ENCODE data around the gene MZB1. TPM values are rescaled to one million over a fixed set of nuclear protein-coding genes. Genes with fewer than 3 reads are reported as not detected.
"Not testable (repeated sequence)": the region's sequence is repeated elsewhere in the genome, so short reads cannot be mapped to it uniquely, and the experiment has no call there.

The MZB1 gene
- total and polyA plus RNA-seq, 2 of the 8 experiments (the other 6 are each of a cell fraction or from before 2014, with no cell fraction given), result 0.39 to 0.47 TPM

DNA sequence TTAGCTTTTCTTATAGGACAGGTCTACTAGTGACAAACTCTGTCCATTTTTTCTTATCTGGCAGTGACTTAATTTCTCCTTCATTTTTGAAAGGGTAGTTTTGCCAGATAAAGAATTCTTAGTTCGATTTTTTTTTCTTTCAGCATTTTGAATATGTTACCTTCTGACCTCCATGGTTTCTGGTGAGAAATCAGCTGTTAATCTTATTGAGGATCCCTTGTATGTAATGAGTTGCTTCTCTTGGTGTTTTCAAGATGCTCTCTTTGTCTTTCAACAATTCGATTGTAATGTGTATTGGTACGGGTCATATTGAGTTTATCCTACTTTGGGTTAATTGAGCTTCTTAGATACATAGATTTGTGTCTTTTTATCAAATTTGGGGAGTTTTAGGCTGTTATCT lies 35.5 kb downstream of the MZB1 start (continued):
- TF ChIP-seq RNF2 (IDR thresholded peaks at IDR 0.05; ENCODE audit: borderline replicate concordance, low read depth, low read length, missing control alignments, poor library complexity, severe bottlenecking) (no peak), POLR2AphosphoS5 (IDR thresholded peaks at IDR 0.05; ENCODE audit: low read depth, low read length) (no peak), POU5F1 (IDR thresholded peaks at IDR 0.05; ENCODE audit: low read depth, low read length) (no peak), TBP (IDR thresholded peaks at IDR 0.05; ENCODE audit: low read depth, low read length) (no peak), SAP30 (IDR thresholded peaks at IDR 0.05; ENCODE audit: insufficient read depth, insufficient replicate concordance, low read length) (no peak), POLR2A (IDR thresholded peaks at IDR 0.05; ENCODE audit: control extremely low read depth in 1 of 2, low read depth in 2 of 2, low read length in 2 of 2) (no peak)
- TF ChIP-seq, protein P1, sequence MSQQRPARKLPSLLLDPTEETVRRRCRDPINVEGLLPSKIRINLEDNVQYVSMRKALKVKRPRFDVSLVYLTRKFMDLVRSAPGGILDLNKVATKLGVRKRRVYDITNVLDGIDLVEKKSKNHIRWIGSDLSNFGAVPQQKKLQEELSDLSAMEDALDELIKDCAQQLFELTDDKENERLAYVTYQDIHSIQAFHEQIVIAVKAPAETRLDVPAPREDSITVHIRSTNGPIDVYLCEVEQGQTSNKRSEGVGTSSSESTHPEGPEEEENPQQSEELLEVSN (IDR thresholded peaks at IDR 0.05), result no peak

DNA sequence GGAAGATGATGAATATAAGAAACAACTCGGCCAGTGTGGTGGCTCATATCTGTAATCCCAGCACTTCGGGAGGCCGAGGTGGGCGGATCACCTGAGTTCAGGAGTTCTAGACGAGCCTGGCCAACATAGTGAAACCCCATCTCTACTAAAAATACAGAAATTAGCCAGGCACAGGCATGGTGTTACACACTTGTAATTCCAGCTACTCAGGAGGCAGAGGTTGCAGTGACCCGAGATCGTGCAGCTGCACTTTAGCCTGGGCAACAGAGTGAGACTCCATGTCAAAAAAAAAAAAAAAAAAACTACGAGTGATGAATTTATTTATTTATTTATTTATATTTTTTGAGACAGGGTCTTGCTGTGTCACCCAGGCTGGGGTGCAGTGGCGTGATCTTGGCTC lies 41.9 kb downstream of the MZB1 start:
- H2BK15ac ChIP-seq (ENCODE audit: low read length); H2AK5ac ChIP-seq (ENCODE audit: low read depth, low read length); H2BK12ac ChIP-seq (ENCODE audit: low read depth, low read length); H2AFZ ChIP-seq (ENCODE audit: low read length); H4K8ac ChIP-seq (ENCODE audit: extremely low read depth, insufficient read depth, low read length); H2BK120ac ChIP-seq (replicated peaks; ENCODE audit: low read depth, low read length); H3K18ac ChIP-seq (ENCODE audit: extremely low read depth, low read length); H3K9me3 ChIP-seq (ENCODE audit: insufficient read depth in 2 of 2, low read depth in 1 of 2, low read length in 1 of 2); H4K5ac ChIP-seq (ENCODE audit: insufficient read length, low read depth, low read length); H3K27me3 ChIP-seq (replicated peaks in 1 of 4; ENCODE audit: control insufficient read depth in 3 of 4, extremely low read depth in 1 of 4, insufficient read depth in 3 of 4, low read length in 3 of 4); H2BK5ac ChIP-seq (ENCODE audit: low read depth, low read length); H2BK20ac ChIP-seq (ENCODE audit: low read length); H3K14ac ChIP-seq (ENCODE audit: insufficient read length); H3K4me2 ChIP-seq (ENCODE audit: insufficient read depth in 1 of 2, low read depth in 2 of 2, low read length in 2 of 2); H3K56ac ChIP-seq (replicated peaks; ENCODE audit: insufficient read length, low read depth, low read length); H4K91ac ChIP-seq (replicated peaks; ENCODE audit: insufficient read length, low read length); H3K4me3 ChIP-seq (ENCODE audit: extremely low read depth in 1 of 4, insufficient read depth in 2 of 4, low read depth in 3 of 4, low read length in 4 of 4); DNase-seq (ENCODE audit: low read depth in 1 of 2, low spot score in 2 of 2); H3K27ac ChIP-seq (ENCODE audit: low read depth, low read length); H3K23ac ChIP-seq (ENCODE audit: insufficient read length); H3K79me1 ChIP-seq (ENCODE audit: low read depth, low read length); H3K23me2 ChIP-seq (ENCODE audit: low read depth, low read length); FAIRE-seq; H3K4ac ChIP-seq (replicated peaks; ENCODE audit: insufficient read length, low read depth, low read length); H3K9ac ChIP-seq (replicated peaks in 1 of 4; ENCODE audit: extremely low read depth in 1 of 4, low read depth in 3 of 4, low read length in 3 of 4); H3K4me1 ChIP-seq (replicated peaks in 1 of 4; ENCODE audit: control insufficient read depth in 3 of 4, insufficient read depth in 4 of 4, low read length in 3 of 4): not testable (repeated sequence)
- Histone ChIP-seq H4K20me1 (replicated peaks in 1 of 2; ENCODE audit: control insufficient read depth in 1 of 2, insufficient read depth in 2 of 2, low read length in 2 of 2) (peaks cover 18% of the 10 kb centered on the region in 2 experiments), H3K36me3 (ENCODE audit: control insufficient read depth in 2 of 4, insufficient read depth in 4 of 4, low read length in 3 of 4) (peaks cover 0 to 16% (median 0%) of the 10 kb centered on the region in 4 experiments; a peak in 4 of 8 replicates), H3K79me2 (ENCODE audit: control insufficient read depth in 1 of 2, insufficient read depth in 2 of 2, low read length in 2 of 2) (peaks cover 44 to 100% of the 10 kb centered on the region in 2 experiments)
- CTCF ChIA-PET (ENCODE audit: partially characterized antibody), result interaction anchor here (0.7 kb wide), 1 partner anchor 26 kb away, joined by 3 read pairs; no protein-coding TSS in a partner anchor
- 91% methylated on average over 9 of the region's 9 CpGs; no CpG with 5 or more reads in 1 of the 2 experiments for WGBS, 2 experiments (ENCODE audit: extremely low coverage in 1 of 2, insufficient coverage in 1 of 2, insufficient read length in 1 of 2, insufficient replicate concordance in 2 of 2, low coverage in 1 of 2, low lambda C conversion rate in 2 of 2, missing lambda C conversion rate in 1 of 2)
- POLR2A ChIA-PET (ENCODE audit: partially characterized antibody), result interaction anchor here (0.6 to 2.5 kb wide), 7 partner anchors 9 to 784 kb away, joined by 3 to 20 read pairs (median 3); no protein-coding TSS in a partner anchor
